Measurements from ENCODE around the gene UBE2E2.

GRCh38 chr3:23437484-23438145, 234.5 kb downstream of the UBE2E2 start:
- TF ChIP-seq TAF1 (IDR thresholded peaks at IDR 0.05; ENCODE audit: borderline replicate concordance, insufficient read depth, low read length) (no peak), REST (IDR thresholded peaks at IDR 0.05; ENCODE audit: insufficient read depth in 1 of 2, low read depth in 2 of 2, low read length in 2 of 2) (no peak), POLR2AphosphoS5 (IDR thresholded peaks at IDR 0.05; ENCODE audit: low read depth, low read length) (no peak), SIN3A (IDR thresholded peaks at IDR 0.05; ENCODE audit: borderline replicate concordance, insufficient read depth, low read length) (no peak)
